Amniotic stem cell (primary cell): ENCODE data around the gene AFMID.
A peak's percentile ranks its signal among the peaks of the same experiment; 100 is the strongest.
"Not testable (repeated sequence)": the region's sequence is repeated elsewhere in the genome, so short reads cannot be mapped to it uniquely, and the experiment has no call there.

Experiments used
- DNase-seq: peaks from one replicate; lab custom pipeline; 2025; lab: John Stamatoyannopoulos, UW

The AFMID gene

DNA sequence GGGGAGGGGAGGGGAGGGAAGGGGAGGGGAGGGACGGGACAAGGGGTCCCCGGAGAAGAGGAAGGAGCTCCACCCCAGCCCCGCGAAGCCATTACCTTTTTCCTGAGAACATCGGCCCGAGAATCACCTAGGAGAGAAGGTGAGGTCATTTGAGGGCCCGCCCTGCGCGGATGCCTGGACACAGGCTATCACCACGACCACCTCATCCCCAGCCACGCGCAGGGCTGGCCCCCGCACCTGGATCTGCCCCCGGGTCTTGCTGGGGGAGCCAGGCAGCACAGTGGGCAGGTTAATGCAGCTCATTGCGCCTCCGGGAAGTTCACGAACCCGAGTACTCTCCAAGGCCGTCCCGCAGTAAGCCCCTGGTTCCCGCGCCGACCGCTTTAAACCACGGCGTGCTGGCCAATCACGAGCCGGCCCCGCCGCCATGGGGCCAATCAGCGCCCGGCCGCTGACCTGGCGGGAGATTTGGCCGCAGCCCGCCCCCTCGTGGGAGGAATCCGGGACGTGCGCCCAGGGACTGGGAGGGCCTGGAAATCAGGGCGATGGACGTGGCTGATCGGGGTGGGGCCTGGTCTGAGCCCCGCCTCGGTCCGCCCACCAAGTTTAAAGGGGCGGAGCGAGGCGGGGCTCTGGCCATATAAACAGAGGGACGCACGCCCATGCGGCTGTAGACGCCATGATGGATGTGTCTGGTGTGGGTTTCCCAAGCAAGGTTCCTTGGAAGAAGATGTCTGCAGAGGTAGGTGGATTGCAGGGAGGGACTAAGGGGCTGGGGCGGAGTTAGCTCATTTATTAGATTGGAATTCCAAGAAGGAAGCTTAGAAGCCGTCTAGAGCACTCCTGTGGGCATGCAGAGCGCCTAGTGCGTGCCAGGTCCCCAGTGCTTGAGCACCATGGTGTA, at the start of gene AFMID, which contains the start of gene TK1:
Gene AFMID, plus strand, starts transcription at position 671 of the 904 bp plus-strand sequence. Its CDS starts 9 bp downstream, at position 680.
Gene TK1, minus strand, starts transcription at position 361 of the 904 bp plus-strand sequence. Its CDS starts 58 bp downstream, at position 303.
- peak; percentile 93 for DNase-seq

- DNase-seq, result no peak
Measured at GRCh38 chr17:78137392-78138203, 49.6 kb upstream of the AFMID start.

- DNase-seq, result no peak
Measured at GRCh38 chr17:78138204-78139060, 48.7 kb upstream of the AFMID start.

DNA sequence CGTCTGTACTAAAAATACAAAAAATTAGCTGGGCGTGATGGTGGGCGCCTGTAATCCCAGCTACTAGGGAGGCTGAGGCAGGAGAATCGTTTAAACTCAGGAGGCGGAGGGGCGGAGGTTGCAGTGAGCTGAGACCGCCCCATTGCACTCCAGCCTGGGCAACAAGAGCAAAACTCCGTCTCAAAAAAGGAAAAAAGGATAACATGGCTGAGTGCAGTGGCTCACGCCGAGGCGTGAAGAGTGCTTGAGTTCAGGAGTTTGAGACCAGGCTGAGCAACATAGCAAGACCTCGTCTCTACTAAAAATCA, 47.3 kb upstream of the AFMID start:
- not testable (repeated sequence) for DNase-seq

DNA sequence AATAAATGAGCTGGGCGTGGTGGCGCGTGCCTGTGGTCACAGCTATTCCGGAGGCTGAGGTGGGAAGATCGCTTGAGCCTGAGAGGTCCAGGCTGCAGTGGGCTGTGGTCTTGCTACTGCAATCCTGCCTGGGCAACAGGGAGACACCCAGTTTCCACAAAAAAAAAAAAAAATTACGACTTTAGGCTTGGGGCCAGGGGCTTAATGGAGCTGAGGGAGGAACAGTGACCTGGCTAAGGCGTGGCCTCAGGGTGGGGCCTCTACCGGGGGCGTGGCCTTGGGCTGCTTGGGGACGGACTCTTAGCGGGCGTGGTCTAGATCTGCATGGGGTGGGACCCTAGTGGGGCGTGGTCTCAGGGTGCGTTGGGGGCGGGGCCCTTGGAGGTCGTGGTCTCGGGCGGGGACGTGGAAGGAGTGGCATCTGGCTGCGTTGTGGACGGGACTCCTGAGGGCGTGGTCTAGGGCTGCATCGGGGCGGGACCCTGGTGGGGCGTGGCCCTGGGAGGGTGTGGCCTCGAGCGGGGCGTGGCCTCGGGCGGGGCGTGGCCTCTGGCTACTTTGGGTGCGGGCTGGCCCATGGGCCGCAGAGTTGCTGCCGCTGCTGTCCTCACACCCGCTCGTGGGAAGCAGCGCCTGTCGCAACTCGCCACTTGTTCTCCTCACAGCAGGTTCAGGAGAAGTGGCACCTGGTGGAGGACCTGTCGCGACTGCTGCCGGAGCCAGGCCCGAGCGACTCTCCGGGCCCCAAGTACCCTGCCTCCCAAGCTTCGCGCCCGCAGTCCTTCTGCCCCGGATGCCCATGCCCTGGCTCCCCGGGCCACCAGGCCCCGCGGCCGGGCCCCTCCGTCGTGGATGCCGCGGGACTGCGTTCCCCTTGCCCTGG, 46.8 kb upstream of the AFMID start:
- no peak for DNase-seq

GRCh38 chr17:78141437-78142118, 45.6 kb upstream of the AFMID start:
- no peak for DNase-seq

- no peak for DNase-seq
Measured at GRCh38 chr17:78142119-78142861, 44.9 kb upstream of the AFMID start.

- no peak for DNase-seq
Measured at GRCh38 chr17:78143214-78144146, 43.7 kb upstream of the AFMID start.

- DNase-seq, result no peak
Measured at GRCh38 chr17:78144147-78144719, 42.9 kb upstream of the AFMID start.

DNA sequence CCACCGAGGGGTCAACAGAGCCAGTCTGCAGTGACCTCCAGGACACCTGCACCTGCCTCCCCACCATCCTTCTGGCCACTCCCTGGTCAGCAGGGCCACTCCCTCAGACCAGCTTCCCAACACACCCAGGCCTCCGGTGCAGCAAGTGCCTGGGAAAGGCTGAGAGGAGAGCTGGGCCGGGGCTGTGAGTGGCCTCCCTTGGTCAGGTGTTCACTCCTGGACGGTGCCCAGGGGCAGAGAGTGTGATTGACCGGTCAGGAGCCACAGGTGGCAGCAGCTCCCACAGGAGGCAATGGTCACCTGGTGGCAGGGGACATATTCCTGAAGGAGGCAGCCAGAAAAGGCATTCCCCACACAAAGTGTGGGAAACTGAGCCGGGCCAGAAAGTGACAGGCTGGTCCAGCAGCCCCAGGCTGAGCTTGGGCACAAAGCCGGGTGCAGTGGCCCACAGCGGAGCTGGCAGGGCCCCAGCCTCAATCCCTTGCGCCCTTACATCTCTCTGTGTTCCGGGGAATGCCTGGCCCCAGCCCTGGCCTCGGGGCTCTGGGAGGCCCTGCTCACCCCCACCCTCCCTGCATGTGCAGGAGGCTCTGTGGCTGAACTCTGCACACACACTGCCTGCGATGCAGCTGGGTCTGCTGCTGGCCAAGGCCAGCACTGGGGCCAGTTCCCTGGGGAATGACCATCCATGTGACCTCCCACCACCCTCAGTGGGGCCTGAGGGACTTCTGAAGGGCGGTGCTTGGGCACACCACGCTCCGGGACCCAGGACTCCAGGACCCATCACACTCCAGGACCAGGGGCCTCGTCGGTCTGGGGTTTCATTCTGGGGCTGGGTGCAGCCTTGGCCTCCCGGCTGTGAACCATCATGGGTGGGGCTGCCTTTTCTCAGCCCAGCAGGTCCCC, 42.2 kb upstream of the AFMID start:
- no peak for DNase-seq

- DNase-seq, result no peak
Measured at GRCh38 chr17:78146471-78146869, 40.7 kb upstream of the AFMID start.

DNA sequence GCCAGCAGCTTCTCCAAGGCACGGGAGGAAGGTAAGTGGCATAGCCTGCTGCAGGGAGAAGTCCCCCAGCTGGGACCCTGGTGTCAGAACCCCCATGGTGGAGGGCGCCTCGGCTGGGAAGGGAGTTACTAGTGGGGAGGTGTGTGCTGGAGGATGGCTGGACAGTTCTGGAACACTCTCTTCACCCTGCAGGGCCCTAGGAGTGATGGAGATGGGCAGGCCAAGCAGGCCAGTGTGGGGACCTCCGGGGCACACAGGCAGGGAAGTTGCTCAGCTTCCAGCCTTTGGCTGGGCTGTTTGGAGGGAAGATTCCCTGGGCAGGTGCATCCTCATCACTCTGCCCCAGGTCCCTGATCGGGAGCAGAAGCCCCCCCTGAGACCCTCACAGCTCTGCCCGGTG, 40.3 kb upstream of the AFMID start:
- no peak for DNase-seq

GRCh38 chr17:78147315-78147998, 39.7 kb upstream of the AFMID start:
- no peak for DNase-seq

DNA sequence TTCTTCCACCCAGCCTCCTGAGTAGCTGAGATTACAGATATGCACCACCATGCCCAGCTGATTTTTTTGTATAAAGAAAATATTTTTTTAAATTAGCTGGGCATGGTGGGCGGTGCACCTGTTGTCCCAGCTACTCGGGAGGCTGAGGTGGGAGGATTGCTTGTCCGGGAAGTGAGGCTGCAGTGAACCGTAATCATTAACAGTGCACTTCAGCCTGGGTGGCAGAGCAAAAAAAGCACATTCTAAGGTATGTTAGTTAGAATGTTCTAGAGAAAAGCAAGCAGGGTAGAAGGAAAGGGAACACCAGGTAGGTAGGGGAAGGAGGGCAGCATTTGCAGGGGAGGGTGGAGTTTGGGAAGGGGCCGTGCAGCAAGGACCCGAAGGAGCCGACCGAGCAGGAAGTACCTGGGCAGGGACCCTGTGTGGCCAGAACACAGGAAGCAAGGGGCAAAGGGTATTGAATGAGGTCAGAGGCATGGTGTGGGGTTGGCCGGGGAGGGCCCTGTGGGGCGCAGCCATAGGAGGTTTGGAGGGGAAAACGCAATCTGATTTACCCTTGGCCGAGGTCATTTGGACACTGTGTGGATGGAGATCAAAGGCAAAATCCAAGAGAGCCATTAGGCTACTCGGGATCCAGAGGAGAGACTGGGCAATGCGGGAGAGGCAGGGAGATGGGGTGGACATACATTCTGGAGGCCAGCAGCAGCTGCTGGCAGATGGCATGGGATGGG, 38.7 kb upstream of the AFMID start:
- no peak for DNase-seq

DNA sequence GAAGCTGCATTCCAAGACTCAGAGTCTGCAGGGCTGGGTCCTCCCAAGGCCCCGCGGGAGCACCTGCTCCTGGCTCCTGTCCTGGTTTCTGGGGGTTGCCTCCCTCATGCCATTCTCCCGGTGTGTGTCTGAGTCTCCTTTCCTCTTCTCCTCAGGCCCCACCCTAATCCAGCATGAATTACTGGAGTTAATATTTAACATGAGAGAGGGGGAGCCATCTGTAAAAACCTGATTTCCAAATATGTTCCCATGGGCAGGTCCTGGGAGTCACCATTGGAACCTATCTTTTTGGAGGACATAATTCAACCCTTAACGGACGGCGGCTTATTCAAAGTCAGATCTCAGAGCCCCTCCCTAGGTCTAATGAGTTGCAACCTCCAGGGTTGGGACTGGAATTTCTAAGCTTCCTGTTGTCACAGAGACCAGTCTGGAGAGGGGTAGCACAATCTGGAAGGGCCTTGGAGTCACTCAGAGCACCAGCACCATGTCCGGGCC, 35.6 kb upstream of the AFMID start:
- no peak for DNase-seq
